ENCODE measurements around the gene NMNAT3.

DNA sequence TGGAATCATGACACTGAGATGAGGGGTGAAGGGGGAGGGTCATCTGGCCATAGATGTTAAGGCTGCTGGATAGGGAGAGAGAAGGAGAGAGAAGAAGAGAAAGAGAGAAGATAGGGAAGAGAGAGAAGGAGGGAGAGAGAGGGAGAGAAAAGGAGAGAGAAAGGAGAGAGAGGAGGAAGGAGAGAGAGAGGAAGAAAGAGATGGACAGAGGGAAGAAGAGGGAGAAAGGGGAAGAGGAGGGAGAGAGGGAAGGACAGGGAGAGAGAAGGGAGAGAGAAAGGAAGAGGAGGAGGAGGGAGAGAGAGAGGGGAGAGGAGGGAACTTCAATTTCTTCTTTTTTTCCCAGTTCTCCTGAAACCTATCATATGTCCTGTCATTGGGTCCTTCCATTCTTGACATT is 123.1 kb downstream of the NMNAT3 start:
- no peak for TF ChIP-seq POLR2A (IDR thresholded peaks at IDR 0.05; ENCODE audit: low read length)
- no peak for TF ChIP-seq GATA1 (IDR thresholded peaks at IDR 0.05; ENCODE audit: low read depth, low read length)

Data from erythroblast (primary cell).